A549 (cell line): ENCODE data around the gene APC2. TPM values are rescaled to one million over a fixed set of nuclear protein-coding genes. Genes with fewer than 3 reads are reported as not detected.
A peak's percentile ranks its signal among the peaks of the same experiment; 100 is the strongest.

Experiments used
- ATAC-seq, 2 experiments: fragments of 200-7000 bp in 1 of 2; fragments of >200 bp in 1 of 2; cut with Nextera tagmentation in 1 of 2; cut with Tn5 transposase in 1 of 2; 3 replicates each; pipeline versions ENCODE4 v1.8.0 to v1.9.1; 2018 to 2020; ENCODE audit warnings: mild to moderate bottlenecking in 1 of 2, moderate library complexity in 1 of 2
- CTCF ChIA-PET: fragments of 300-600 bp; sonication (Branson Sonifier 250); formaldehyde crosslinking; extraction: SDS; loops from one replicate; lab custom pipeline; 2021; ENCODE audit warnings: antibody characterized with exemption, inconsistent platforms; lab: Yijun Ruan, JAX
- POLR2A ChIA-PET: fragments of 350-600 bp; formaldehyde crosslinking; extraction: SDS; loops from one replicate; lab custom pipeline; 2021; ENCODE audit warnings: antibody characterized with exemption, inconsistent platforms; lab: Yijun Ruan, JAX
- DNase-seq, 2 experiments: peaks; one replicate each; pipeline versions ENCODE4 v3.0.0 to v3.0.0-alpha.2; 2011 to 2016; ENCODE audit warnings: low read depth in 1 of 2, low spot score in 1 of 2
- FAIRE-seq: peaks from 2 replicates; lab custom pipeline; 2011; peaks lifted over from hg19 to GRCh38; lab: Jason Lieb, UNC
- H3K27ac ChIP-seq, 2 experiments: fragments of >200 bp; sonication (Bioruptor Twin); formaldehyde crosslinking; 3 replicates each; pipeline ENCODE4 v1.5.1; 2016 to 2017
- H3K4me1 ChIP-seq: fragments of >200 bp; sonication (Bioruptor Twin); formaldehyde crosslinking; 3 replicates; pipeline ENCODE4 v1.6.1; 2016
- H3K4me2 ChIP-seq: fragments of >200 bp; sonication (Bioruptor Twin); formaldehyde crosslinking; 3 replicates; pipeline ENCODE4 v1.6.1; 2016
- H3K4me3 ChIP-seq: fragments of >200 bp; sonication (Bioruptor Twin); formaldehyde crosslinking; 3 replicates; pipeline ENCODE4 v1.5.1; 2016
- H3K9me3 ChIP-seq: fragments of >200 bp; sonication (Bioruptor Twin); formaldehyde crosslinking; 3 replicates; pipeline ENCODE4 v1.6.1; 2016
- BCL3 ChIP-seq: fragments of >200 bp; sonication (Bioruptor Twin); formaldehyde crosslinking; IDR thresholded peaks from 3 replicates; pipeline ENCODE4 v1.6.1; 2016
- CBX2 ChIP-seq: fragments of 200-600 bp; sonication (generic); IDR thresholded peaks from 2 replicates; pipeline ENCODE4 v1.6.1; 2016; ENCODE audit warnings: low read depth, mild to moderate bottlenecking, borderline replicate concordance
- CBX8 ChIP-seq: fragments of 200-600 bp; sonication (generic); IDR thresholded peaks from 2 replicates; pipeline ENCODE4 v1.6.1; 2016
- CHD2 ChIP-seq: fragments of 150-350 bp; IDR thresholded peaks from 2 replicates; pipeline ENCODE4 v1.6.1; 2014; ENCODE audit warnings: low read length; ENCODE audit not compliant: partially characterized antibody
- E2F6 ChIP-seq: IDR thresholded peaks from 2 replicates; pipeline ENCODE4 v1.6.1; 2012; ENCODE audit warnings: low read depth, borderline replicate concordance
- ELK1 ChIP-seq: fragments of 150-350 bp; IDR thresholded peaks from 2 replicates; pipeline ENCODE4 v1.6.1; 2014; ENCODE audit warnings: low read depth, mild to moderate bottlenecking, low read length
- EP300 ChIP-seq, 2 experiments: fragments of >200 bp; sonication (Bioruptor Twin); formaldehyde crosslinking; IDR thresholded peaks; 2 replicates in 1 of 2; 3 replicates in 1 of 2; pipeline ENCODE4 v1.6.1; 2016 to 2017
- ESRRA ChIP-seq: fragments of 150-350 bp; IDR thresholded peaks from 2 replicates; pipeline ENCODE4 v1.6.1; 2014; ENCODE audit warnings: mild to moderate bottlenecking, low read length, borderline replicate concordance
- FOSL2 ChIP-seq, 2 experiments: fragments of 450-650 bp in 1 of 2; fragments of >200 bp in 1 of 2; sonication (Bioruptor Twin) in 1 of 2; formaldehyde crosslinking; IDR thresholded peaks; 2 replicates each; pipeline versions ENCODE4 v1.5.0 to v1.6.1; 2016 to 2020; ENCODE audit warnings: mild to moderate bottlenecking in 1 of 2, moderate library complexity in 1 of 2
- HES2 ChIP-seq: fragments of >200 bp; sonication (Bioruptor Twin); formaldehyde crosslinking; IDR thresholded peaks from 2 replicates; pipeline ENCODE4 v1.6.1; 2016
- KDM1A ChIP-seq: fragments of 200-600 bp; sonication (generic); IDR thresholded peaks from 2 replicates; pipeline ENCODE4 v1.6.1; 2016; ENCODE audit warnings: low read depth, mild to moderate bottlenecking
- POLR2AphosphoS2 ChIP-seq: conservative IDR thresholded peaks from 2 replicates; pipeline ENCODE4 v1.6.1; 2012; ENCODE audit warnings: low read length, improper control_type of control experiment, inconsistent platforms
- RAD21 ChIP-seq, 2 experiments: fragments of >200 bp in 1 of 2; sonication (Bioruptor Twin) in 1 of 2; formaldehyde crosslinking in 1 of 2; IDR thresholded peaks in 1 of 2; conservative IDR thresholded peaks in 1 of 2; 2 replicates in 1 of 2; 3 replicates in 1 of 2; pipeline ENCODE4 v1.6.1; 2012 to 2018; ENCODE audit warnings: inconsistent platforms in 1 of 2
- SMC3 ChIP-seq: fragments of >200 bp; sonication (Bioruptor Twin); formaldehyde crosslinking; IDR thresholded peaks from 3 replicates; pipeline ENCODE4 v1.6.1; 2018; ENCODE audit warnings: inconsistent platforms
- TP53 ChIP-seq: fragments of 250-450 bp; sonication (Bioruptor Pico); IDR thresholded peaks from 2 replicates; pipeline ENCODE4 v1.5.0; 2021; ENCODE audit warnings: mild to moderate bottlenecking, moderate library complexity
- WGBS: methylation state at CpG from one replicate; pipeline ENCODE4 v1.1.6; 2017; ENCODE audit errors: missing lambda C conversion rate; 5-methylcytosine and 5-hydroxymethylcytosine counted together
- polyA plus RNA-seq, 4 experiments: library from polyadenylated mRNA; depleted of rRNA in 3 of 4; stranded (reverse); fragments of >200 nt; fragmentation: RNase III in 1 of 4; extraction: RNeasy Plus Mini Kit Qiagen cat#74134 plus additional on column Dnase treatment in 1 of 4; gene quantifications; 2 replicates in 3 of 4; 3 replicates in 1 of 4; pipeline ENCODE4 v1.2.3, GENCODE V29; 2011 to 2017

The APC2 gene
- polyA plus RNA-seq, 2 of the 4 experiments (the other 2 are of a cell fraction), result 0.36 to 1.6 TPM

- no peak for TF ChIP-seq RAD21 (conservative IDR thresholded peaks at IDR 0.05 in 1 of 2, IDR thresholded peaks at IDR 0.05 in 1 of 2)
- TF ChIP-seq TP53 (CRISPR knock-in tag), result no peak
- TF ChIP-seq EP300 (IDR thresholded peaks at IDR 0.05), result no peak
- no peak for TF ChIP-seq SMC3
Measured at GRCh38 chr19:1451916-1452801, 2.2 kb downstream of the APC2 start (continued).

GRCh38 chr19:1452802-1453524 lies 3.0 kb downstream of the APC2 start:
- no peak for ATAC-seq
- no peak for FAIRE-seq
- TF ChIP-seq POLR2AphosphoS2 (no peak), KDM1A (no peak), HES2 (no peak), EP300 (IDR thresholded peaks at IDR 0.05) (no peak), E2F6 (0 out of 2 replicates have a peak, but pooled peaks have one; percentile 22), ELK1 (no peak)
- Histone ChIP-seq H3K4me3 (no peak overlapping the region), H3K4me1 (peaks cover 13% of the 10 kb centered on the region; the same call in 2 of the 3 replicates), H3K9me3 (no peaks in the 10 kb centered on the region), H3K27ac (no peak overlapping the region), H3K4me2 (0 out of 3 replicates have a peak overlapping the region, but pooled peaks have one; percentile 10)
- CTCF ChIA-PET, result interaction anchor here (0.9 to 4.4 kb wide), 3 partner anchors 8 to 211 kb away, joined by 3 to 34 read pairs (median 4); no protein-coding TSS in a partner anchor
- POLR2A ChIA-PET, result interaction anchor here (0.9 kb wide), 2 partner anchors 8 to 13 kb away, joined by 3 read pairs; no protein-coding TSS in a partner anchor
- DNase-seq, result no peak
- 37% methylated on average over 8 of the region's 30 CpGs for WGBS

- ChIA-PET CTCF (interaction anchor here (0.8 to 4.4 kb wide), 5 partner anchors 9 to 211 kb away, joined by 3 to 34 read pairs (median 3); no protein-coding TSS in a partner anchor), POLR2A (interaction anchor here (0.7 to 0.9 kb wide), 2 partner anchors 8 to 60 kb away, joined by 3 read pairs; no protein-coding TSS in a partner anchor)
- no peak overlapping the region for H3K27ac ChIP-seq
- H3K9me3 ChIP-seq, result no peaks in the 10 kb centered on the region
- whole genome bisulfite sequencing, result 68% methylated on average over 7 of the region's 33 CpGs
- peak in 1 of 2 experiments; percentile 64 for DNase-seq
- H3K4me2 ChIP-seq, result 0 out of 3 replicates have a peak overlapping the region, but pooled peaks have one; percentile 10
- ATAC-seq, result peak; percentile 9 to 48; a peak in 5 of 6 replicates
- TF ChIP-seq CBX8, result no peak
- TF ChIP-seq CHD2, result no peak
- no peak for TF ChIP-seq BCL3
- TF ChIP-seq EP300 (IDR thresholded peaks at IDR 0.05), result no peak
- TF ChIP-seq FOSL2 (IDR thresholded peaks at IDR 0.05), result no peak
- TF ChIP-seq FOSL2 (CRISPR knock-in tag; IDR thresholded peaks at IDR 0.05), result no peak
- TF ChIP-seq CBX2, result no peak
- no peak for TF ChIP-seq KDM1A
- no peak for TF ChIP-seq ESRRA
- H3K4me1 ChIP-seq, result peaks cover 13% of the 10 kb centered on the region; the same call in 2 of the 3 replicates
- no peak for FAIRE-seq
- H3K4me3 ChIP-seq, result no peak overlapping the region
Measured at GRCh38 chr19:1453525-1454364, 3.8 kb downstream of the APC2 start.
